Superior temporal gyrus (tissue), 1 donor: ENCODE data around the gene PTPRN2.

ENCODE experiments used
- DNase-seq: peaks from one replicate; pipeline ENCODE4 v3.0.0-alpha.2; 2016; ENCODE audit errors: extremely low spot score

PTPRN2 gene

DNA sequence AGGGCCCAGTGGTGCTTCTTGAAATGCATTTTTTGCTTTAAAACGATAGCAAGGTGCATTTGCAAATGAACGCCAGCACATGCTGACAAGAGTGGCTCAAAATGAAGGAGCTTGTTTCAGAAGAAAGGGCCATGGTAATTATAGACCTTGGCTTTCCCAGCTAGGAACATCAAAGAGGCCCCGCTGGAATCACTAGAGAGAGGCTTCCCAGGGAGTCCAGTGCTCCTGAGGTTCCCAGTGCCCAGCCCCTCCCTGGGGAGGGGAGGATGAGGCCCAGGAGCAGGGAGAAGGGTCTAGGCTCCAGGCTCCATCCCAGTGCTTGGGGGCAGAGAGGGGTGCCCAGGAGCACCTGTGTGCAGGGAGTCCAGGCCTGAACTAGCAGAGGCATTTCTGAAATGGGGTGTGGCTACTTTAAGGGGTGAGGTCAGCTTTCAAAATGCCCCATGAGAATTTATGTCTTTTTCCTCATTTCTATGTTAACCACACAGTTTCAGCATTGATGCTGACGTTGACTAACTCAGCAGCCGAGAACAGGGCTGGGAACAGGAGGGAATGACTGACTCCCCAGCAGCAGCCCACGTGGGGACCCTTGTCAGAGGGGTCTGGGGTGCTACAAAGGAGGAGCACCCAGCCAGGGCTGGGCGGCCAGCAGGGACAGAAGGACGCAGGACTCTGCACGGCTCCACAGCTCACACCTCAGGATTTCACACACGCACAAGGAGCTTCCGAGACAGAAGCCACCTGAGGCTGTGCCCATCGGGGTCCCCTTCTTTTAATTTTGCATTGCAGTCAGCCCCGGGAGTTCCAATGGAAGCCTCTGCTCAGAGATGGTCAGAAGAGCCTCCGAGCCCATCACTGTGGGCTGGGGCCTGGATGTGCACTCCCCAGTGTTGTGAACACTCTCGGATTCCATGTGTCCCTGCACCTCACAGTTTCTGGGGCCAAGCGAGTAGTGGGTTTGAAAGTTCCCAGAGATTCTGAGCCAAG is 570.2 kb downstream of the PTPRN2 start:
- DNase-seq: no peak

GRCh38 chr7:158016180-158017097 is 571.2 kb downstream of the PTPRN2 start:
- DNase-seq: peak; percentile 70

- no peak for DNase-seq
These were observed 572.0 kb downstream of the PTPRN2 start for GRCh38 chr7:158015403-158016179.

- no peak for DNase-seq
These were observed 572.6 kb downstream of the PTPRN2 start for GRCh38 chr7:158014976-158015375.

DNA sequence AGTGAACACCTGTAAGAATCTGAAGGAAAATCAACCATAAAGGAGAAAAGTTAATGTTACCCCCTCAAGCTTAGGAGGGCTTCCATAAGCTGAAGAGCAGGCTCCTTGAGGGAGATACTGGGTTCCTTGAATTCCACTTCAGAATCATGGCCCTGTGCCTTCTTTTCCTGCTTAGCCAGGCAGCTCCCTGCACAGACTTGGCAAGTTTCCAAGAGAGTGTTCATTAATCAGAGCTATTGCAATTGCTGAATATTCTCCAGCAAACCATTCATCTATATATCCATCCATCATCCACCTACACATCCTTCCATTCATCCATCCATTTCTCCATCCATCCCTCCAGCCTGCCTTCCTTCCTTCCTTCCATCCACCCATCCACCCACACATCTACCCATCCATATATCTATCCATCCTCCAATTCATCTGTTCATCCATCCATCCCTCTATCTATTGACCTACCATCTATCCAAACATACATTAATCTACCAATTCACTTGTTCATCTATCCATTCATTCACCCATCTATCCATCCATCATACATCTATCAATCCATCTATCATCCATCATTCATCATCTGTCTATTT is 574.4 kb downstream of the PTPRN2 start:
- DNase-seq: no peak

DNA sequence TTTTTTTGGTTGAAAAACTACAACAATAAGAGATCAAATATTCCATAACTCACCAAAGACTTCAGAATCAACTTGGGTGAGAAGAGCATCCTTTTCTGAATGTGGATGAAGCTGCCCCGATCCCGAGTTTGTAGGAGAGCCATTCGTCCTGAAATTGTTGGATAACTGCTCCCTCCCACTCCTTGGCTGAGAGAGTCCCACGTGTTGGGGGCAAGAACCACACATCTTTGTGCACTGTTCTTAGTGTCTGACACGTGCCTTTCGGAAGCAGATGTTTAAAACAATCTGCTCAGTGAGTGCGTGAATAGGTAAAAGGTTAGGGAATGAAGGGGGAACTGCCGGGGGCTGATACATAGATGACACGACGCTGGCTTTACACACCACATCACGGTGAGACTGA is 575.7 kb downstream of the PTPRN2 start:
- no peak for DNase-seq

- no peak for DNase-seq
These were observed 576.5 kb downstream of the PTPRN2 start for GRCh38 chr7:158010961-158011693.

DNA sequence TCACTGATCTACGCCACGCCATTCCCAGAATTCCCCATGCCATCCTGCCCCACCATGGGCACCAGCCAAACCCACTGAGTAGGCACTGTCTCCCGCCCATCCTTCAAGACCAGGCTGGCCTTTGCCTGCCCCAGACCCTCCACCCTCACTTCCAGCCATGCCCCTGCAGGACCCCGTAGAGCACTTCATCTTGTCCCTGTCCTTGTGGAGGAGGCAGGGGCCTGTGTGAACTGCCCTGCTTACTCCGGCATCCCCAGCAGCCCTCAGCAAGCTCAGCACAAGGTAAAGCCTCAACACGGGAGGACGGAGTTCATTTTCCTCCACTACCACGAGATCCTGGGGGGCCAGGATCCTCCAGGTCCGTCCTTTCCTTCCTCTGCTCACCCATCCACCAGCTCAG is 577.7 kb downstream of the PTPRN2 start:
- no peak for DNase-seq

- no peak for DNase-seq
These were observed 579.4 kb downstream of the PTPRN2 start for GRCh38 chr7:158008267-158008666.

GRCh38 chr7:158007697-158008257 is 579.8 kb downstream of the PTPRN2 start:
- DNase-seq: no peak

- no peak for DNase-seq
These were observed 580.6 kb downstream of the PTPRN2 start for GRCh38 chr7:158006841-158007696.

GRCh38 chr7:158005531-158005930 is 582.1 kb downstream of the PTPRN2 start:
- DNase-seq: no peak

- DNase-seq: no peak
These were observed 583.5 kb downstream of the PTPRN2 start for GRCh38 chr7:158004123-158004490.

GRCh38 chr7:158003441-158004122 is 584.0 kb downstream of the PTPRN2 start:
- no peak for DNase-seq

GRCh38 chr7:158002486-158003080 is 585.0 kb downstream of the PTPRN2 start:
- DNase-seq: no peak

GRCh38 chr7:158001621-158002320 is 585.9 kb downstream of the PTPRN2 start:
- DNase-seq: no peak

GRCh38 chr7:158001003-158001402 is 586.6 kb downstream of the PTPRN2 start:
- DNase-seq: no peak

GRCh38 chr7:158000160-158000559 is 587.5 kb downstream of the PTPRN2 start:
- DNase-seq: no peak
